ENCODE data around the gene RPL11.

Gene RPL11

GRCh38 chr1:23699280-23700179, 7.9 kb downstream of the RPL11 start:
- Mint-ChIP-seq H3K36me3 (ENCODE audit: low read depth) (peaks cover 82% of the 10 kb centered on the region), H3K27ac (no peak overlapping the region), H3K27me3 (ENCODE audit: low read depth) (no peaks in the 10 kb centered on the region), H3K9me3 (no peaks in the 10 kb centered on the region), H3K4me3 (no peak overlapping the region), H3K4me1 (peaks cover 26% of the 10 kb centered on the region)
- TF ChIP-seq, protein P1, sequence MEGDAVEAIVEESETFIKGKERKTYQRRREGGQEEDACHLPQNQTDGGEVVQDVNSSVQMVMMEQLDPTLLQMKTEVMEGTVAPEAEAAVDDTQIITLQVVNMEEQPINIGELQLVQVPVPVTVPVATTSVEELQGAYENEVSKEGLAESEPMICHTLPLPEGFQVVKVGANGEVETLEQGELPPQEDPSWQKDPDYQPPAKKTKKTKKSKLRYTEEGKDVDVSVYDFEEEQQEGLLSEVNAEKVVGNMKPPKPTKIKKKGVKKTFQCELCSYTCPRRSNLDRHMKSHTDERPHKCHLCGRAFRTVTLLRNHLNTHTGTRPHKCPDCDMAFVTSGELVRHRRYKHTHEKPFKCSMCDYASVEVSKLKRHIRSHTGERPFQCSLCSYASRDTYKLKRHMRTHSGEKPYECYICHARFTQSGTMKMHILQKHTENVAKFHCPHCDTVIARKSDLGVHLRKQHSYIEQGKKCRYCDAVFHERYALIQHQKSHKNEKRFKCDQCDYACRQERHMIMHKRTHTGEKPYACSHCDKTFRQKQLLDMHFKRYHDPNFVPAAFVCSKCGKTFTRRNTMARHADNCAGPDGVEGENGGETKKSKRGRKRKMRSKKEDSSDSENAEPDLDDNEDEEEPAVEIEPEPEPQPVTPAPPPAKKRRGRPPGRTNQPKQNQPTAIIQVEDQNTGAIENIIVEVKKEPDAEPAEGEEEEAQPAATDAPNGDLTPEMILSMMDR (IDR thresholded peaks at IDR 0.05; ENCODE audit: unreplicated experiment in 3 of 3) = no peak

GRCh38 chr1:23701310-23701709, 9.7 kb downstream of the RPL11 start:
- Mint-ChIP-seq H3K27ac (no peak overlapping the region), H3K9me3 (no peaks in the 10 kb centered on the region), H3K27me3 (ENCODE audit: low read depth) (no peaks in the 10 kb centered on the region), H3K4me3 (no peak overlapping the region), H3K4me1 (peaks cover 8% of the 10 kb centered on the region), H3K36me3 (ENCODE audit: low read depth) (peaks cover 67% of the 10 kb centered on the region)
- TF ChIP-seq, protein P1 (IDR thresholded peaks at IDR 0.05; ENCODE audit: unreplicated experiment in 3 of 3) = no peak

- Mint-ChIP-seq H3K27ac (no peak overlapping the region), H3K4me1 (peaks cover 4% of the 10 kb centered on the region), H3K27me3 (ENCODE audit: low read depth) (no peaks in the 10 kb centered on the region), H3K36me3 (ENCODE audit: low read depth) (peaks cover 60% of the 10 kb centered on the region), H3K9me3 (no peaks in the 10 kb centered on the region), H3K4me3 (no peak overlapping the region)
- TF ChIP-seq, protein P1 (IDR thresholded peaks at IDR 0.05; ENCODE audit: unreplicated experiment in 3 of 3) = no peak
Measured at GRCh38 chr1:23701996-23702395, 10.4 kb downstream of the RPL11 start.

- H3K27ac Mint-ChIP-seq = no peak overlapping the region
Measured at GRCh38 chr1:23704834-23705495, 13.4 kb downstream of the RPL11 start.

GRCh38 chr1:23709229-23709628, 17.6 kb downstream of the RPL11 start:
- TF ChIP-seq, protein P1 (IDR thresholded peaks at IDR 0.05; ENCODE audit: unreplicated experiment in 3 of 3) = no peak
- H3K27me3 Mint-ChIP-seq (ENCODE audit: low read depth) = no peaks in the 10 kb centered on the region
- H3K9me3 Mint-ChIP-seq = no peaks in the 10 kb centered on the region
- H3K4me3 Mint-ChIP-seq = no peak overlapping the region
- H3K27ac Mint-ChIP-seq = no peak overlapping the region
- H3K4me1 Mint-ChIP-seq = no peaks in the 10 kb centered on the region
- peaks cover 16% of the 10 kb centered on the region for H3K36me3 Mint-ChIP-seq (ENCODE audit: low read depth)

More at GRCh38 chr1:23704834-23705495, 13.4 kb downstream of the RPL11 start:
- no peak overlapping the region for H3K4me3 Mint-ChIP-seq
- H3K9me3 Mint-ChIP-seq = no peaks in the 10 kb centered on the region
- peaks cover 36% of the 10 kb centered on the region for H3K36me3 Mint-ChIP-seq (ENCODE audit: low read depth)
- no peaks in the 10 kb centered on the region for H3K27me3 Mint-ChIP-seq (ENCODE audit: low read depth)
- H3K4me1 Mint-ChIP-seq = no peaks in the 10 kb centered on the region
- TF ChIP-seq, protein P1 (IDR thresholded peaks at IDR 0.05; ENCODE audit: unreplicated experiment in 3 of 3) = no peak
